A549 (cell line): ENCODE measurements around the gene SMOC1. TPM values are rescaled to one million over a fixed set of nuclear protein-coding genes. Genes with fewer than 3 reads are reported as not detected.

Experiments used
- ATAC-seq, 2 experiments: fragments of 200-7000 bp in 1 of 2; fragments of >200 bp in 1 of 2; cut with Nextera tagmentation in 1 of 2; cut with Tn5 transposase in 1 of 2; 3 replicates each; pipeline versions ENCODE4 v1.8.0 to v1.9.1; 2018 to 2020; ENCODE audit warnings: mild to moderate bottlenecking in 1 of 2, moderate library complexity in 1 of 2
- CTCF ChIA-PET: fragments of 300-600 bp; sonication (Branson Sonifier 250); formaldehyde crosslinking; extraction: SDS; loops from one replicate; lab custom pipeline; 2021; ENCODE audit warnings: antibody characterized with exemption, inconsistent platforms; lab: Yijun Ruan, JAX
- POLR2A ChIA-PET: fragments of 350-600 bp; formaldehyde crosslinking; extraction: SDS; loops from one replicate; lab custom pipeline; 2021; ENCODE audit warnings: antibody characterized with exemption, inconsistent platforms; lab: Yijun Ruan, JAX
- DNase-seq, 2 experiments: peaks; one replicate each; pipeline versions ENCODE4 v3.0.0 to v3.0.0-alpha.2; 2011 to 2016; ENCODE audit warnings: low read depth in 1 of 2, low spot score in 1 of 2
- FAIRE-seq: peaks from 2 replicates; lab custom pipeline; 2011; peaks lifted over from hg19 to GRCh38; lab: Jason Lieb, UNC
- H3K27ac ChIP-seq, 2 experiments: fragments of >200 bp; sonication (Bioruptor Twin); formaldehyde crosslinking; 3 replicates each; pipeline ENCODE4 v1.5.1; 2016 to 2017
- H3K4me1 ChIP-seq: fragments of >200 bp; sonication (Bioruptor Twin); formaldehyde crosslinking; 3 replicates; pipeline ENCODE4 v1.6.1; 2016
- H3K4me2 ChIP-seq: fragments of >200 bp; sonication (Bioruptor Twin); formaldehyde crosslinking; 3 replicates; pipeline ENCODE4 v1.6.1; 2016
- H3K4me3 ChIP-seq: fragments of >200 bp; sonication (Bioruptor Twin); formaldehyde crosslinking; 3 replicates; pipeline ENCODE4 v1.5.1; 2016
- H3K9me3 ChIP-seq: fragments of >200 bp; sonication (Bioruptor Twin); formaldehyde crosslinking; 3 replicates; pipeline ENCODE4 v1.6.1; 2016
- CEBPB ChIP-seq, 2 experiments: fragments of >200 bp in 1 of 2; sonication (Bioruptor Twin) in 1 of 2; formaldehyde crosslinking in 1 of 2; IDR thresholded peaks; 2 replicates each; pipeline ENCODE4 v1.6.1; 2012 to 2016
- CHD2 ChIP-seq: fragments of 150-350 bp; IDR thresholded peaks from 2 replicates; pipeline ENCODE4 v1.6.1; 2014; ENCODE audit warnings: low read length; ENCODE audit not compliant: partially characterized antibody
- CHD4 ChIP-seq: fragments of 200-600 bp; sonication (generic); IDR thresholded peaks from 2 replicates; pipeline ENCODE4 v1.6.1; 2016; ENCODE audit warnings: antibody characterized with exemption, mild to moderate bottlenecking, borderline replicate concordance
- EHF ChIP-seq: fragments of 250-450 bp; sonication (Bioruptor Pico); IDR thresholded peaks from 2 replicates; pipeline ENCODE4 v1.5.0; 2020; ENCODE audit warnings: mild to moderate bottlenecking
- EHMT2 ChIP-seq: fragments of 200-600 bp; sonication (generic); IDR thresholded peaks from 2 replicates; pipeline ENCODE4 v1.6.1; 2016; ENCODE audit warnings: antibody characterized with exemption, low read depth, mild to moderate bottlenecking, moderate library complexity
- FOSL2 ChIP-seq, 2 experiments: fragments of 450-650 bp in 1 of 2; fragments of >200 bp in 1 of 2; sonication (Bioruptor Twin) in 1 of 2; formaldehyde crosslinking; IDR thresholded peaks; 2 replicates each; pipeline versions ENCODE4 v1.5.0 to v1.6.1; 2016 to 2020; ENCODE audit warnings: mild to moderate bottlenecking in 1 of 2, moderate library complexity in 1 of 2
- FOXS1 ChIP-seq: fragments of 250-450 bp; sonication (Bioruptor Pico); IDR thresholded peaks from 2 replicates; pipeline ENCODE4 v1.5.0; 2020; ENCODE audit warnings: mild to moderate bottlenecking, moderate library complexity
- HDAC2 ChIP-seq: fragments of 200-600 bp; sonication (generic); IDR thresholded peaks from 2 replicates; pipeline ENCODE4 v1.6.1; 2016
- HES2 ChIP-seq: fragments of >200 bp; sonication (Bioruptor Twin); formaldehyde crosslinking; IDR thresholded peaks from 2 replicates; pipeline ENCODE4 v1.6.1; 2016
- HOXB13 ChIP-seq: fragments of 250-450 bp; sonication (Bioruptor Pico); IDR thresholded peaks from 2 replicates; pipeline ENCODE4 v1.5.0; 2020; ENCODE audit warnings: low read depth, mild to moderate bottlenecking, moderate library complexity
- JUN ChIP-seq, 2 experiments: fragments of >200 bp; sonication (Bioruptor Twin); formaldehyde crosslinking; IDR thresholded peaks; 2 replicates in 1 of 2; 3 replicates in 1 of 2; pipeline ENCODE4 v1.6.1; 2016 to 2017
- KDM1A ChIP-seq: fragments of 200-600 bp; sonication (generic); IDR thresholded peaks from 2 replicates; pipeline ENCODE4 v1.6.1; 2016; ENCODE audit warnings: low read depth, mild to moderate bottlenecking
- KDM5A ChIP-seq: fragments of 200-600 bp; sonication (generic); IDR thresholded peaks from 2 replicates; pipeline ENCODE4 v1.6.1; 2016; ENCODE audit warnings: antibody characterized with exemption, mild to moderate bottlenecking
- MAX ChIP-seq: IDR thresholded peaks from 2 replicates; pipeline ENCODE4 v1.6.1; 2012
- MYC ChIP-seq: IDR thresholded peaks from 2 replicates; pipeline ENCODE4 v1.6.1; 2012; ENCODE audit warnings: mild to moderate bottlenecking, inconsistent platforms, low read length, improper control_type of control experiment, borderline replicate concordance
- NFE2L2 ChIP-seq: fragments of 150-350 bp; conservative IDR thresholded peaks from 2 replicates; pipeline ENCODE4 v1.6.1; 2014; ENCODE audit warnings: low read length
- NR3C1 ChIP-seq: fragments of >200 bp; sonication (Bioruptor Twin); formaldehyde crosslinking; IDR thresholded peaks from 3 replicates; pipeline ENCODE4 v1.6.1; 2017
- PBX3 ChIP-seq: IDR thresholded peaks from 2 replicates; pipeline ENCODE4 v1.6.1; 2012
- RCOR1 ChIP-seq: fragments of 150-350 bp; IDR thresholded peaks from 2 replicates; pipeline ENCODE4 v1.6.1; 2014; ENCODE audit warnings: antibody characterized with exemption, low read length, low read depth
- RFX5 ChIP-seq: fragments of 450-650 bp; IDR thresholded peaks from 2 replicates; pipeline ENCODE4 v1.7.1; 2014; ENCODE audit warnings: antibody characterized with exemption, mild to moderate bottlenecking, moderate library complexity
- SREBF2 ChIP-seq: fragments of 450-650 bp; IDR thresholded peaks from 2 replicates; pipeline ENCODE4 v1.6.1; 2014; ENCODE audit warnings: mild to moderate bottlenecking, moderate library complexity
- ZC3H11A ChIP-seq: fragments of 450-650 bp; IDR thresholded peaks from 2 replicates; pipeline ENCODE4 v1.6.1; 2014; ENCODE audit warnings: antibody characterized with exemption, mild to moderate bottlenecking
- WGBS: methylation state at CpG from one replicate; pipeline ENCODE4 v1.1.6; 2017; ENCODE audit errors: missing lambda C conversion rate; 5-methylcytosine and 5-hydroxymethylcytosine counted together
- polyA plus RNA-seq, 4 experiments: library from polyadenylated mRNA; depleted of rRNA in 3 of 4; stranded (reverse); fragments of >200 nt; fragmentation: RNase III in 1 of 4; extraction: RNeasy Plus Mini Kit Qiagen cat#74134 plus additional on column Dnase treatment in 1 of 4; gene quantifications; 2 replicates in 3 of 4; 3 replicates in 1 of 4; pipeline ENCODE4 v1.2.3, GENCODE V29; 2011 to 2017
- TF ChIP-seq, protein P1 (sequence below): fragments of 250-450 bp; sonication (Bioruptor Pico); IDR thresholded peaks from 2 replicates; pipeline ENCODE4 v1.5.0; 2020; ENCODE audit warnings: low read depth, mild to moderate bottlenecking, moderate library complexity
- TF ChIP-seq, protein P2 (sequence below): fragments of 200-600 bp; sonication (generic); IDR thresholded peaks from 2 replicates; pipeline ENCODE4 v1.6.1; 2016; ENCODE audit warnings: antibody characterized with exemption, mild to moderate bottlenecking, moderate library complexity

The SMOC1 gene
- polyA plus RNA-seq, 2 of the 4 experiments (the other 2 are of a cell fraction): 12.2 to 18.4 TPM

DNA sequence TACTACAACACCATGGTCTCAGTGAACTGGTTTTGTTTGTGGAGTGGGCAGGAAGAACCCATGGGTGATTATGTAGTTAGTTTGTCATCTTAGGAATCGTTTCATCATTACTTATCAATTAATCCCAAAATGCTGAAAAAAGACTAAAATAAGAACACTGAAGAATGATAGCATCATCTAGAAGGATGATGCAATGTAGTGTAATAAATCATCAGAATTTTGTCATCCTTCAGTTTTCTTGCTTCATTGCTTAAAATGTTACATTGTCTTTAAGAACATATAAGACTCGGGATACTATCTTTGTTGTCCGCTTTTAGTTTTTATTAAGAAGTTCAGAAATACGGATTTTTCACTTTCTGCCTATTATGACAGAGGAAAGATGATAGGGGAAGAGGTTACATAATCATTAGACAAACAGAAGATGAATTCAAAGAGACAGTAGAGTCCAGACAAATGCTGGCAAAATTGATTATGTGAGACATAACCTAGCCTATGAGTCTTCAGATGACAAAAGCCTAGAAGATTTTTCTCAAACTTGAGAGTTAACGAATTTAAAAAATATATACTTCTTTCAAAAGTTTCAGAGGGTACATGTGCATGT is 10.8 kb upstream of the SMOC1 start:
- ChIA-PET CTCF (no interaction called here), POLR2A (no interaction called here)
- Histone ChIP-seq H3K4me1 (no peaks in the 10 kb centered on the region), H3K9me3 (peaks cover 26% of the 10 kb centered on the region), H3K27ac (no peak overlapping the region), H3K4me2 (no peak overlapping the region), H3K4me3 (no peak overlapping the region)
- FAIRE-seq: no peak
- TF ChIP-seq EHF (CRISPR knock-in tag) (no peak), NFE2L2 (no peak), CHD2 (no peak), FOSL2 (IDR thresholded peaks at IDR 0.05) (no peak), FOSL2 (CRISPR knock-in tag; IDR thresholded peaks at IDR 0.05) (no peak), CHD4 (no peak), JUN (IDR thresholded peaks at IDR 0.05) (no peak), CEBPB (IDR thresholded peaks at IDR 0.05) (peak in 1 of 2 experiments; percentile 49; a peak in 1 of 4 replicates), MAX (no peak), MYC (no peak), RFX5 (no peak), HES2 (0 out of 2 replicates have a peak, but pooled peaks have one; percentile 45), KDM1A (no peak), HOXB13 (CRISPR knock-in tag) (no peak)
- TF ChIP-seq, protein P1, sequence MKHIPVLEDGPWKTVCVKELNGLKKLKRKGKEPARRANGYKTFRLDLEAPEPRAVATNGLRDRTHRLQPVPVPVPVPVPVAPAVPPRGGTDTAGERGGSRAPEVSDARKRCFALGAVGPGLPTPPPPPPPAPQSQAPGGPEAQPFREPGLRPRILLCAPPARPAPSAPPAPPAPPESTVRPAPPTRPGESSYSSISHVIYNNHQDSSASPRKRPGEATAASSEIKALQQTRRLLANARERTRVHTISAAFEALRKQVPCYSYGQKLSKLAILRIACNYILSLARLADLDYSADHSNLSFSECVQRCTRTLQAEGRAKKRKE (CRISPR knock-in tag): no peak
- TF ChIP-seq, protein P2, sequence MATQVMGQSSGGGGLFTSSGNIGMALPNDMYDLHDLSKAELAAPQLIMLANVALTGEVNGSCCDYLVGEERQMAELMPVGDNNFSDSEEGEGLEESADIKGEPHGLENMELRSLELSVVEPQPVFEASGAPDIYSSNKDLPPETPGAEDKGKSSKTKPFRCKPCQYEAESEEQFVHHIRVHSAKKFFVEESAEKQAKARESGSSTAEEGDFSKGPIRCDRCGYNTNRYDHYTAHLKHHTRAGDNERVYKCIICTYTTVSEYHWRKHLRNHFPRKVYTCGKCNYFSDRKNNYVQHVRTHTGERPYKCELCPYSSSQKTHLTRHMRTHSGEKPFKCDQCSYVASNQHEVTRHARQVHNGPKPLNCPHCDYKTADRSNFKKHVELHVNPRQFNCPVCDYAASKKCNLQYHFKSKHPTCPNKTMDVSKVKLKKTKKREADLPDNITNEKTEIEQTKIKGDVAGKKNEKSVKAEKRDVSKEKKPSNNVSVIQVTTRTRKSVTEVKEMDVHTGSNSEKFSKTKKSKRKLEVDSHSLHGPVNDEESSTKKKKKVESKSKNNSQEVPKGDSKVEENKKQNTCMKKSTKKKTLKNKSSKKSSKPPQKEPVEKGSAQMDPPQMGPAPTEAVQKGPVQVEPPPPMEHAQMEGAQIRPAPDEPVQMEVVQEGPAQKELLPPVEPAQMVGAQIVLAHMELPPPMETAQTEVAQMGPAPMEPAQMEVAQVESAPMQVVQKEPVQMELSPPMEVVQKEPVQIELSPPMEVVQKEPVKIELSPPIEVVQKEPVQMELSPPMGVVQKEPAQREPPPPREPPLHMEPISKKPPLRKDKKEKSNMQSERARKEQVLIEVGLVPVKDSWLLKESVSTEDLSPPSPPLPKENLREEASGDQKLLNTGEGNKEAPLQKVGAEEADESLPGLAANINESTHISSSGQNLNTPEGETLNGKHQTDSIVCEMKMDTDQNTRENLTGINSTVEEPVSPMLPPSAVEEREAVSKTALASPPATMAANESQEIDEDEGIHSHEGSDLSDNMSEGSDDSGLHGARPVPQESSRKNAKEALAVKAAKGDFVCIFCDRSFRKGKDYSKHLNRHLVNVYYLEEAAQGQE: no peak
- no peak for DNase-seq
- no peak for ATAC-seq
- WGBS: 32% methylated on average over 5 of the region's 5 CpGs

- no peak for ATAC-seq
- no peak overlapping the region for H3K4me3 ChIP-seq
- 56% methylated on average over 2 of the region's 2 CpGs for WGBS
- peaks cover 19% of the 10 kb centered on the region for H3K9me3 ChIP-seq
- no peak for DNase-seq
- no peak for FAIRE-seq
- CTCF ChIA-PET: interaction anchor here (1.1 to 1.6 kb wide), 3 partner anchors 8 to 122 kb away, joined by 3 to 5 read pairs (median 4); partner anchors contain the start of gene SMOC1
- H3K27ac ChIP-seq: no peak overlapping the region
- POLR2A ChIA-PET: no interaction called here
- no peak overlapping the region for H3K4me2 ChIP-seq
- no peak for TF ChIP-seq SREBF2
- no peak for TF ChIP-seq MYC
- no peak for TF ChIP-seq PBX3
- no peak for TF ChIP-seq CHD2
- TF ChIP-seq KDM5A: no peak
- TF ChIP-seq FOXS1: no peak
- TF ChIP-seq ZC3H11A: no peak
- no peak for TF ChIP-seq NR3C1
- TF ChIP-seq, protein P1 (CRISPR knock-in tag): no peak
- TF ChIP-seq EHMT2: no peak
- no peak for TF ChIP-seq RCOR1
- TF ChIP-seq HDAC2: no peak
- no peaks in the 10 kb centered on the region for H3K4me1 ChIP-seq
These were observed 8.6 kb upstream of the SMOC1 start for GRCh38 chr14:69870613-69871012.
